A549 (cell line): ENCODE measurements around the gene PCGF1. TPM values are rescaled to one million over a fixed set of nuclear protein-coding genes. Genes with fewer than 3 reads are reported as not detected.

Source experiments
- ATAC-seq, 2 experiments: fragments of 200-7000 bp in 1 of 2; fragments of >200 bp in 1 of 2; cut with Nextera tagmentation in 1 of 2; cut with Tn5 transposase in 1 of 2; 3 replicates each; pipeline versions ENCODE4 v1.8.0 to v1.9.1; 2018 to 2020; ENCODE audit warnings: mild to moderate bottlenecking in 1 of 2, moderate library complexity in 1 of 2
- CTCF ChIA-PET: fragments of 300-600 bp; sonication (Branson Sonifier 250); formaldehyde crosslinking; extraction: SDS; loops from one replicate; lab custom pipeline; 2021; ENCODE audit warnings: antibody characterized with exemption, inconsistent platforms; lab: Yijun Ruan, JAX
- POLR2A ChIA-PET: fragments of 350-600 bp; formaldehyde crosslinking; extraction: SDS; loops from one replicate; lab custom pipeline; 2021; ENCODE audit warnings: antibody characterized with exemption, inconsistent platforms; lab: Yijun Ruan, JAX
- DNase-seq, 2 experiments: peaks; one replicate each; pipeline versions ENCODE4 v3.0.0 to v3.0.0-alpha.2; 2011 to 2016; ENCODE audit warnings: low read depth in 1 of 2, low spot score in 1 of 2
- FAIRE-seq: peaks from 2 replicates; lab custom pipeline; 2011; peaks lifted over from hg19 to GRCh38; lab: Jason Lieb, UNC
- H3K27ac ChIP-seq, 2 experiments: fragments of >200 bp; sonication (Bioruptor Twin); formaldehyde crosslinking; 3 replicates each; pipeline ENCODE4 v1.5.1; 2016 to 2017
- H3K4me1 ChIP-seq: fragments of >200 bp; sonication (Bioruptor Twin); formaldehyde crosslinking; 3 replicates; pipeline ENCODE4 v1.6.1; 2016
- H3K4me2 ChIP-seq: fragments of >200 bp; sonication (Bioruptor Twin); formaldehyde crosslinking; 3 replicates; pipeline ENCODE4 v1.6.1; 2016
- H3K4me3 ChIP-seq: fragments of >200 bp; sonication (Bioruptor Twin); formaldehyde crosslinking; 3 replicates; pipeline ENCODE4 v1.5.1; 2016
- H3K9me3 ChIP-seq: fragments of >200 bp; sonication (Bioruptor Twin); formaldehyde crosslinking; 3 replicates; pipeline ENCODE4 v1.6.1; 2016
- BCL3 ChIP-seq: fragments of >200 bp; sonication (Bioruptor Twin); formaldehyde crosslinking; IDR thresholded peaks from 3 replicates; pipeline ENCODE4 v1.6.1; 2016
- CBX2 ChIP-seq: fragments of 200-600 bp; sonication (generic); IDR thresholded peaks from 2 replicates; pipeline ENCODE4 v1.6.1; 2016; ENCODE audit warnings: low read depth, mild to moderate bottlenecking, borderline replicate concordance
- CBX8 ChIP-seq: fragments of 200-600 bp; sonication (generic); IDR thresholded peaks from 2 replicates; pipeline ENCODE4 v1.6.1; 2016
- EHF ChIP-seq: fragments of 250-450 bp; sonication (Bioruptor Pico); IDR thresholded peaks from 2 replicates; pipeline ENCODE4 v1.5.0; 2020; ENCODE audit warnings: mild to moderate bottlenecking
- EHMT2 ChIP-seq: fragments of 200-600 bp; sonication (generic); IDR thresholded peaks from 2 replicates; pipeline ENCODE4 v1.6.1; 2016; ENCODE audit warnings: antibody characterized with exemption, low read depth, mild to moderate bottlenecking, moderate library complexity
- EP300 ChIP-seq, 2 experiments: fragments of >200 bp; sonication (Bioruptor Twin); formaldehyde crosslinking; IDR thresholded peaks; 2 replicates in 1 of 2; 3 replicates in 1 of 2; pipeline ENCODE4 v1.6.1; 2016 to 2017
- FOSB ChIP-seq: fragments of 250-450 bp; sonication (Bioruptor Pico); IDR thresholded peaks from 2 replicates; pipeline ENCODE4 v1.5.0; 2020; ENCODE audit warnings: mild to moderate bottlenecking, moderate library complexity
- FOXS1 ChIP-seq: fragments of 250-450 bp; sonication (Bioruptor Pico); IDR thresholded peaks from 2 replicates; pipeline ENCODE4 v1.5.0; 2020; ENCODE audit warnings: mild to moderate bottlenecking, moderate library complexity
- GATA3 ChIP-seq: IDR thresholded peaks from 2 replicates; pipeline ENCODE4 v1.6.1; 2012; ENCODE audit warnings: borderline replicate concordance
- HES2 ChIP-seq: fragments of >200 bp; sonication (Bioruptor Twin); formaldehyde crosslinking; IDR thresholded peaks from 2 replicates; pipeline ENCODE4 v1.6.1; 2016
- HMGXB4 ChIP-seq: fragments of 250-450 bp; sonication (Bioruptor Pico); IDR thresholded peaks from 2 replicates; pipeline ENCODE4 v1.5.0; 2021; ENCODE audit warnings: mild to moderate bottlenecking, moderate library complexity, borderline replicate concordance
- JUN ChIP-seq, 2 experiments: fragments of >200 bp; sonication (Bioruptor Twin); formaldehyde crosslinking; IDR thresholded peaks; 2 replicates in 1 of 2; 3 replicates in 1 of 2; pipeline ENCODE4 v1.6.1; 2016 to 2017
- JUNB ChIP-seq: fragments of >200 bp; sonication (Bioruptor Twin); formaldehyde crosslinking; IDR thresholded peaks from 2 replicates; pipeline ENCODE4 v1.6.1; 2016
- KDM5A ChIP-seq: fragments of 200-600 bp; sonication (generic); IDR thresholded peaks from 2 replicates; pipeline ENCODE4 v1.6.1; 2016; ENCODE audit warnings: antibody characterized with exemption, mild to moderate bottlenecking
- MAX ChIP-seq: IDR thresholded peaks from 2 replicates; pipeline ENCODE4 v1.6.1; 2012
- NFE2L2 ChIP-seq: fragments of 150-350 bp; conservative IDR thresholded peaks from 2 replicates; pipeline ENCODE4 v1.6.1; 2014; ENCODE audit warnings: low read length
- PBX3 ChIP-seq: IDR thresholded peaks from 2 replicates; pipeline ENCODE4 v1.6.1; 2012
- POLR2A ChIP-seq: IDR thresholded peaks from 2 replicates; pipeline ENCODE4 v1.6.1; 2012; ENCODE audit warnings: mild to moderate bottlenecking, low read length
- POLR2AphosphoS2 ChIP-seq: conservative IDR thresholded peaks from 2 replicates; pipeline ENCODE4 v1.6.1; 2012; ENCODE audit warnings: low read length, improper control_type of control experiment, inconsistent platforms
- REST ChIP-seq: fragments of 200-600 bp; sonication (generic); IDR thresholded peaks from 2 replicates; pipeline ENCODE4 v1.6.1; 2016; ENCODE audit warnings: antibody characterized with exemption, mild to moderate bottlenecking, moderate library complexity
- RFX5 ChIP-seq: fragments of 450-650 bp; IDR thresholded peaks from 2 replicates; pipeline ENCODE4 v1.7.1; 2014; ENCODE audit warnings: antibody characterized with exemption, mild to moderate bottlenecking, moderate library complexity
- RNF2 ChIP-seq: fragments of 200-600 bp; sonication (generic); IDR thresholded peaks from 2 replicates; pipeline ENCODE4 v1.6.1; 2016; ENCODE audit warnings: low read depth, mild to moderate bottlenecking, antibody characterized with exemption, moderate library complexity, borderline replicate concordance
- TFCP2L1 ChIP-seq: fragments of 250-450 bp; sonication (Bioruptor Pico); IDR thresholded peaks from 2 replicates; pipeline ENCODE4 v1.5.0; 2021; ENCODE audit warnings: mild to moderate bottlenecking
- USF2 ChIP-seq: fragments of 450-650 bp; IDR thresholded peaks from 2 replicates; pipeline ENCODE4 v1.6.1; 2014; ENCODE audit warnings: antibody characterized with exemption
- ZC3H11A ChIP-seq: fragments of 450-650 bp; IDR thresholded peaks from 2 replicates; pipeline ENCODE4 v1.6.1; 2014; ENCODE audit warnings: antibody characterized with exemption, mild to moderate bottlenecking
- ZNF302 ChIP-seq: fragments of 250-450 bp; sonication (Bioruptor Pico); IDR thresholded peaks from 2 replicates; pipeline ENCODE4 v1.9.0; 2021; ENCODE audit warnings: inconsistent platforms, mild to moderate bottlenecking, moderate library complexity
- ZSCAN20 ChIP-seq: fragments of 250-450 bp; sonication (Bioruptor Pico); IDR thresholded peaks from 2 replicates; pipeline ENCODE4 v1.8.0; 2022; ENCODE audit warnings: mild to moderate bottlenecking, moderate library complexity
- WGBS: methylation state at CpG from one replicate; pipeline ENCODE4 v1.1.6; 2017; ENCODE audit errors: missing lambda C conversion rate; 5-methylcytosine and 5-hydroxymethylcytosine counted together
- polyA plus RNA-seq, 4 experiments: library from polyadenylated mRNA; depleted of rRNA in 3 of 4; stranded (reverse); fragments of >200 nt; fragmentation: RNase III in 1 of 4; extraction: RNeasy Plus Mini Kit Qiagen cat#74134 plus additional on column Dnase treatment in 1 of 4; gene quantifications; 2 replicates in 3 of 4; 3 replicates in 1 of 4; pipeline ENCODE4 v1.2.3, GENCODE V29; 2011 to 2017

The PCGF1 gene
- polyA plus RNA-seq, 2 of the 4 experiments (the other 2 are of a cell fraction): 32.2 to 53.6 TPM

GRCh38 chr2:74527741-74528140 lies 20.2 kb upstream of the PCGF1 start:
- H3K27ac ChIP-seq: no peak overlapping the region
- no peak overlapping the region for H3K4me3 ChIP-seq
- H3K4me2 ChIP-seq: peak overlapping the region; percentile 97
- CTCF ChIA-PET: interaction anchor here (0.5 to 2.4 kb wide), 3 partner anchors 44 to 704 kb away, joined by 3 to 10 read pairs (median 3); partner anchors contain the start of genes CCDC142 and TTC31
- DNase-seq: no peak
- no peaks in the 10 kb centered on the region for H3K9me3 ChIP-seq
- POLR2A ChIA-PET: no interaction called here
- whole genome bisulfite sequencing: 95% methylated on average over 9 of the region's 9 CpGs
- TF ChIP-seq POLR2AphosphoS2 (no peak), KDM5A (no peak), JUN (IDR thresholded peaks at IDR 0.05) (no peak), REST (no peak), BCL3 (no peak), EP300 (IDR thresholded peaks at IDR 0.05) (no peak), CBX2 (no peak), JUNB (no peak), CBX8 (no peak), ZNF302 (no peak), MAX (no peak), NFE2L2 (no peak), FOSB (no peak), TFCP2L1 (CRISPR knock-in tag) (no peak), HMGXB4 (CRISPR knock-in tag) (no peak), RNF2 (no peak), FOXS1 (CRISPR knock-in tag) (no peak)
- H3K4me1 ChIP-seq: peaks cover 17% of the 10 kb centered on the region
- no peak for FAIRE-seq
- ATAC-seq: no peak

- Histone ChIP-seq H3K9me3 (no peaks in the 10 kb centered on the region), H3K4me2 (no peak overlapping the region), H3K27ac (no peak overlapping the region), H3K4me1 (peaks cover 17% of the 10 kb centered on the region), H3K4me3 (no peak overlapping the region)
- ChIA-PET POLR2A (interaction anchor here (1.8 kb wide), 1 partner anchor 17 kb away, joined by 4 read pairs; no protein-coding TSS in a partner anchor), CTCF (interaction anchor here (0.5 to 2.4 kb wide), 4 partner anchors 12 to 703 kb away, joined by 3 to 10 read pairs (median 4); partner anchors contain the start of genes CCDC142 and TTC31)
- FAIRE-seq: no peak
- ATAC-seq: no peak
- 95% methylated on average over 11 of the region's 11 CpGs for WGBS
- no peak for DNase-seq
- TF ChIP-seq GATA3 (no peak), ZSCAN20 (no peak), EHMT2 (no peak), HMGXB4 (CRISPR knock-in tag) (no peak), MAX (no peak), RFX5 (no peak), PBX3 (no peak), HES2 (no peak), ZC3H11A (no peak), USF2 (no peak), POLR2A (no peak), JUN (IDR thresholded peaks at IDR 0.05) (no peak), FOXS1 (CRISPR knock-in tag) (no peak), CBX8 (no peak), EHF (no peak), EP300 (IDR thresholded peaks at IDR 0.05) (no peak)
Observed at GRCh38 chr2:74526649-74527230, 19.2 kb upstream of the PCGF1 start.
